Stimulated activated CD4-positive, alpha-beta T cell treated with anti-CD3 and anti-CD28 coated beads, Interleukin-1b, Interleukin-23, amount 100 ng/mL, for 24 hours (primary cell): Measurements from ENCODE around the gene PON2.

Source experiments
- DNase-seq, 4 experiments: peaks; one replicate each; pipeline ENCODE4 v3.0.0-alpha.2; 2020; ENCODE audit warnings: low read depth in 4 of 4, low spot score in 1 of 4

PON2 gene

DNA sequence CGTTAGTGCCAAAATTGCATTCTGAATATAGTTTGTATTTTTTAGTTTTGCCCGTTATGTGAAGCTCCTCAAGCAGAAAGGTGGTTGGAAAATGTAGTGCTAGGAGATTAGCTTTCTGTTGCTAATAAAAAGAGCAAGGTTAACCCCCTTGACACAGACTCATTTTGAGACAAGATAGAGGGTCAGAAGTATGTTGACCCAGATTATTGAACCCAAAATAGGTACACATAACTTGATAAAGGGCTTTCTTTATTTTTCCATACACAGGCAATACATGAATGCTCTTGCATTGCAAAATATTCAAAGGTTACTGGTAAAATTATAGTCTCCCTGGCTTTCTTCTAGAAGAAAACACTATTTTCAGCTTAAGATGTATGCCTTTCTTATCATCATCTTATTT, 10.0 kb upstream of the PON2 start:
- no peak for DNase-seq

DNA sequence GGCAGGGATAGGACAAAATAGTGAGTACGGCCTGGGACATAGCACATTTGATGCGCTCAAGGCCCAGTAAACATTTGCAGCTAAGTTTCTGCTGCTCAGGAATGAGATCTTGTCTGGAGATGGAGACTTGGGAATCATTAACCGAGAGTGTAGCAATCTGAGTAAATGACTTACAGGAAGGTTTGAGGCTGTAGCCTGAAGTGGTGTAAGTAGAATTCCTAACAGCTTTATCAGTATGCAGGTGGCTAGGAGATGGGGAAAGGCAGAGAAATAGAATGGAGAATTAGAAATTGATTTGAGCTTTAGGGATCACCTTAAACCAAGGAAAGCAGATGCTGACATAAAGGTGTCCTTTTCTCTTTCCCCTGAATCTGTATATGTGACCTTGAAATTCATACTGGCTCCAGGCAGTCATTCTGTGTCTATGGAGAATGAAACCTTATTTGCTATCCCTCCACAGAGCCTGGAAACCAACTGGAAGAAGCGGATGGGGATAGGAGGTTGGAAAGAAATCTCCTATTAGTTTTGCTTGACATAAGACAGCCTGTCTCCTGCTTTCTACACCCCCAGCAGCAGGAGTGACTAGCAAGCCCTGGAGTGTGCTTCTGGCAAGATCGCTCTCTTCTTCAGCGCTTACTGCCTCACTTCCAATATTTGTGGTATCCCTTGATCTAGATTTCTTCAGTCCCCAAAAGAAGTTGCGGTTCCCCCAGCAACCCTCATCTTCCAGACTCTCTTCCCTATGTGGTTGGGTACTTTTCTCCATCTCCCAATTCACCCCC, 6.4 kb upstream of the PON2 start:
- DNase-seq, result no peak

DNA sequence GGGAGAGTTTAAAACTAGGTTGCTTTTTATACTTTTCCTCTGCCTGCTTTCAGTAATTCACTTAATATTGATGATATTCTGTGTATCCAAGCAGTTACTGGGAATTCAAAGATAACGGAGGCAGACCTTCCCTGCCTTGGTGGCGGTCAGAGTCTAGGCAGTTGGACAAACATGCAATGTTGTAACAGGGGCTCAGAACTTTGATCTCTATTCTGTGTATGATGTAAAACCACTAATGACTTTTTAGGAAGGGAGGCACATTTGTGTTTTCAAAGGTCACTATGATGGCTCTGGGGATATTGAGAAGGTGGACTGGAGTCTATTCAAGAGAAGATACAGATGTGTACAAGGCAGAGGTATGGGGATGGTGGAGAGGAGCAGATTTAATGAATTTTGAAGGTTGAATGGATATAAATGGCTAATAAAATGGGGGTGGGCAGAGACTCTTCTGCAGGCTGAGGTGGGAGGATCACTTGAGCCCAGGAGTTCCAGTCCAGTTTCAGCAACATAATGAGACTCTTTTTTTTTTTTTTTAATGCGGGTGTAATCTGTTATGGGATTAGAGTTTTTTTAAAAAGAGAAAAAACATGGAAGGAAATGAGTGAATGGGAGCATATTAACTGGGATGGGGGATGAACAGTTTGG, 5.7 kb upstream of the PON2 start:
- DNase-seq, result no peak

DNA sequence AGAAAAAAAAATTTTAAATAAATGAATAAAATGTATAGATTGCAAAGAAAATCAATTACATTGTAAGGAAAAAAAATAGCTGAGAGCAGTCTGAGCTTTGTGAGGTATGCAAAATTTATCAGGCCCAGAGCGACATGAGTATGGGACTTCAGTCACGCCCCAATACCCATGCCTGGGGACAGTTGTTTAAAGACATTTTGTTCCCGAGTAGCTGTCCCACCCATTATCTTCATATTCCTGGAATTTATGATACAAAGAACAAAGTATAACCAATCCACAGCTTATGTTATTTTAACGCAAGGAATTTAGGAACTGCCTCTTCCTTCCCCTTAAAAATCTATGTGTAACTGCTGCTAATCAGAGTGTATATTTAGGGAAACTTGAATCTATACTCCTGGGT, 1.6 kb upstream of the PON2 start:
- no peak for DNase-seq

DNA sequence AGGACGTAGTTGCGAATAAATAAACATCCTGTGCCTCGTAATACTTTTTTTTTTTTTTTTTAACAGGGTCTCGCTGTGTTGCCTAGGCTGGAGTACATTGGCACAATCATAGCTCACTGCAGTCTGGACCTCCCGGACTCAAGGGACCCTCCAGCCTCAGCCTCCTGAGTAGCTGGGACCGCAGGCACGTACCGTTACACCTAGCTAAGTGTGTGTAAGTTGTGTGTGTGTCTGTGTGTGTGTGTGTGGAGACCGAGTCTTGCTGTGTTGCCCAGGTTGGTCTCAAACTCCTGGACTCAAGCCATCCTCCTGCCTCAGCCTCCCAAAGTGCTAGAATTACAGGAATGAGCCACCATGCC, 573 bp upstream of the PON2 start:
- DNase-seq, result no peak

DNA sequence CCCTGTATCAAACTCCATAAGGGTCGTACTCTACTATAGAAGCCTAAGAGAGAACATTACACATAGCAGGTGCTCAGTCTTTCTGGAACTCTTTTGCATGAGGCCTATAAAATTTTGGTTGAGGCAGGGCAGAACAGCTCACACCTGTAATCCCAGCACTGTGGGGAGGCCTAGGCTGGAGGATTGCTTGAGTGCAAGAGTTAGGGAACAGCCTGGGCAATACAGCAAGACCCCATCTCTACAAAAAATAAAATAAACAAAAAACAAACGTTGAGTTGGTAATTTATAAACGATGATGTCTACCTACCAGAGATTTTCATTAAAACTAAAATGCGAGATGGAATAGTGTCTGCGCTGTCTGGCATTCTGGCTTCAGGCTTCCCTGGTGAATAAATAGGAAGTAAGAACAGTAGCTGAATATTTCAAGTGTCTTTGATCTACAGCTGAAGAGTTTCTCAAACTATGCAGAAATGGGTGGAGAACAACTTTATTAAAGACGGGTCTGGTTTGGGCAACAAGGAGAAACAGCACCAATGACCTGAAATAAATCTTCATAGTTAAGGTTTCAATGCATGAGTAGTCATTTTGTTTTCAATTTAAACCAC, 774 bp downstream of the PON2 start:
- DNase-seq, result no peak

DNA sequence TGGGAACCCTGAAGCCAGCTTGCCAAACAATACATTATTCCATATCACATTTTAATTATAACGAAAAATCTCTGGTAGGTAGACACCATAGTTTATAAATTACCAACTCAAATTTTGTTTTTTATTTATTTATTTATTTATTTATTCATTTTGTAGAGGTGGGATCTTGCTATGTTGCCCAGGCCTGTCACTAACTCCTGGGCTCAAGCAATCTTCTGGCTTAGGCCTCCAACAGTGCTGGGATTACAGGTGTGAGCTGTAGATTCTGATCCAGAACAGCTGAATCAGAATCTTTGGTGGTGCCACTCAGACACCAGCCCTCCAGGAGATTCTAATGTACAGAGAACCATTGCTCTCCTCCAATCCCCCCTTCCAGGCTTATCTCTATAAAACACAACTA, 1.7 kb downstream of the PON2 start:
- no peak for DNase-seq

DNA sequence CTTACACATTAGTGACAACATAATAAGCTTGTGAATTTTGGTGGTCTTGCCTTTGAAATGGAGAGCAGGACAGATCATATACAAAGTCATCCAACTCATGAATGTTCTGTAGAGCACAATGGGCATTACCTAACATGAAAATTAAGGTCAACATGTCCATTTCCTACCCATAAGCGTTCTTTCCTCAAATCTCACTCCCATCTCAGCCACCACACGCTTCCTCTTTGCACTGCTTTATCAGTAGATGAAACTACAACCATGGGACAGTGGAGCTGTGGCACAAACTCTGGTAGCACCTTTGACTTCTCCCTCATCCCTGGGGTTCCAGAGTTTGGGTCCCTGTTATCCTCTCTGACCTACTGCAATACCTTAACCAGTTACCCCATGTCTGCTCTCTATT, 2.2 kb downstream of the PON2 start:
- no peak for DNase-seq

- no peak for DNase-seq
Observed at GRCh38 chr7:95430864-95431263, 4.0 kb downstream of the PON2 start.

- DNase-seq, result no peak
Observed at GRCh38 chr7:95429241-95429990, 5.4 kb downstream of the PON2 start.

DNA sequence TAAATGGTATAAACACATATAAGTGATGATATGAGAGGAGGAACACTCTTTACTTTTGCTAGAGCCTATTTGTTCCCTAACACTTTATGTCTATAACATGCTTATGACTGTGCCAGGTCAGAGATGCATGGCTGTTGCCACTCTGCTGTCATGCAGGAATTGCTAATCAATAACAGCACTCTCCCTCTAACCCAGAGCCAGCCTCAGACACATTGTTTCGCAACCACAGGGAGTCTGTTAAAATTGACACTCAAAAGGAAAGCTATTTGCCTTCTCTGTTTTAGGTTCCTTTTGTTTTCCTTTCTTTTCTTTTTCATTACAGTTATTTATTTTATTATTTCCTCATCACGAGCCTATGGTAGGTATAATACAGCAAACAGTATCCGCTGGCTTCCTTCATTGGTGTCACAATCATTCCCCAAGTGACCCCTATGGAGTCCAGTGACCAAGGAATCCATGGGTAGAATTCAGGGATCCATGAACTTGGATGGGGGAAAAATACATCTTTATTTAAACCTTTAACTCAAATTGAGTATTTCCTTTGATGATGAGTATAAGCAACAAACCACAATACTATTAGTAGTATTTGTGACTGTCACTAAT, 6.8 kb downstream of the PON2 start:
- no peak for DNase-seq

- no peak for DNase-seq
Observed at GRCh38 chr7:95427166-95427565, 7.7 kb downstream of the PON2 start.

DNA sequence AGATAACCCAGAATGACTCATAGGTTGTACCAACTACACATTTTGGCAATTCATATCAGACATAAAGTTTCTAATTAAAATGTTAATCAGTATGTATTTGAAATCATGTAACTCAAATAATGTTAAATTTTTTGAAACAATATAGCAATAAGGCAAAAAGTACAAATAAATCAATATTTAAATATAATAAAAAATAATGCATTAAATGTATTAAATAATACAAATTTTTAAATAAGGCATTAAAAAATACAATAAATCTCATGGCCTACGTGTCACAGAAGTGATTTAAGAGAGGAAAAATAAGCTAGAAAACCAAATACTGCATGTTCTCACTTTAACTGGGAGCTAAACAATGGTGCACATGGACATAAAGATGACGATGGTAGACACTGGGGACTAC, 9.1 kb downstream of the PON2 start:
- no peak for DNase-seq

DNA sequence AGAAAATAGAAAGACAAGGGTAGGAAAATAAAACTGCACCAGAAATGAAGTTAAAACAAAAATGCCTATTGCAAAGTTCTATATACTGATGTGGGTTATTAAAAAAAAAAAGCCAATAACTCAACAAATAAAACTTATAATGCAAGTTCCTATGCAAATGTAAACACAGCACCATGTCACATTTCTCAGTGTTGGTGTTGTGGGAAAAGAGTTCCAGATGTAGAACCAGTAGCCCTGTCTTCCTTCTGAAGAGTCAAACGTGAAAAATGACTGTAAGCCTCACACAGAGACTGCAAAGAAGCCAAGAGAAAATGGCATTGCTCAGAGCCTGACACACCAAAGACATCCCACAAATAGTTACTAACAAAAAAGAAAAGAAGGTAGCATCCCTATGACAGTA, 10.1 kb downstream of the PON2 start:
- no peak for DNase-seq

GRCh38 chr7:95421847-95422444, 12.9 kb downstream of the PON2 start:
- DNase-seq, result no peak

GRCh38 chr7:95421000-95421846, 13.6 kb downstream of the PON2 start:
- no peak for DNase-seq

DNA sequence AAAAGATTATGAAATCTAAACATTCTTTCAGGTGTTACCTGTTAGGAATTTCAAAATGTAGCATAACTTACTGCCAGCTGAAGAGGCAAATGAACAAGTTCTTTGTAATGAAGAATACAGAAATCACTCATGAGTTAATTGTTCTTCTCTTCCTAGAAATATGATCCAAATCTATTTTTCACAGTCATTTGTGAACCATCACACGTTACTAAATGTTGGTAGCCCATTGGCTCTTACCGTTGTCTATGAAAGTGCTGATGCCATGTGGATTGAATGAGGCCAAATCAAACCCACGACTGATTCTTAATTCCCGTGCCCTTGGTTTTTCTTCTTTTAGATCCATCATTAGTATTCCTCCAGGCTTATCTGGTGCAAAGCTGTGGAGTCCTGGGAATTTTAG, 22.8 kb downstream of the PON2 start:
- no peak for DNase-seq

DNA sequence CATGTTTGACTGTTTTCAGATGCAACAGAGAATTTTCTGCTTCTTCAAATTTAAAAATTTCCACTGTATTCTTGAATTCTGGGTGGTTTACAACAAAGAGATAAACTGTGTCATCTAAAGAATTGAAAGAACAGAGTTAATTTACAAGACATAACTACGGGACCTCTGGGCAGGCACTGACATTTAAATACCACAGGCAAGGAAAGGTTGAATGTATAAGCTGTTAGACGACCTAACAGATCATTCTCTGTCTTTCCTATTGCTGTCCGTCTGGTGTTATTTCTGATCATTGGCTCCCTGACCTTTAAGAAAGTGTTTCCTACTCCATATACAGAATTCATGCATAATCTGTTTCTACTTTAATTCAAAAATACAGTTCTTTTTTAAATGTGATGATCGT, 23.2 kb downstream of the PON2 start:
- no peak for DNase-seq

DNA sequence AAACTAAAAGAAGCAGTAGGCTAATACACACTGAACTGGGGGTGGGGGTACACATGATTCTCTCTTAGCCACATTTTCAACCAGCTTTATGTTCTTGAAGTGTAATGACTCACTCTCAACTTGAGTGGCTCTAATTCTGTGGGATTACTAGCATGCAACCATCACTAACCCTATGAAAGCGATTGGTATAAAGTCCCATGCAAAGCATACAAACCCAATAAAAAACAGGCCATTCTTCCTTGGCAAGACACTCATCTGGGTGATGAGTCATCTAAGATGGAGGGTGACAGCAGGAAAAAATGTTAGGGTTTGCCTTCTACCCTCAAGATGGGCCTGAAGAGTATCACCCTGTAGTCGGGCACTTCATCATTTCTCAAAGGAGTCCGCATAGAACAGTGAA, 23.8 kb downstream of the PON2 start:
- no peak for DNase-seq

GRCh38 chr7:95407751-95408150, 27.1 kb downstream of the PON2 start:
- no peak for DNase-seq
